Muscle of leg (tissue), 11 donors: ENCODE results near the gene SDHAF4. TPM values are rescaled to one million over a fixed set of nuclear protein-coding genes. Genes with fewer than 3 reads are reported as not detected.
"Not testable (repeated sequence)": the region's sequence is repeated elsewhere in the genome, so short reads cannot be mapped to it uniquely, and the experiment has no call there.

Experiments
- DNase-seq: peaks from one replicate; pipeline ENCODE4 v3.0.0; 2013
- H3K27ac ChIP-seq: one replicate; pipeline ENCODE4 v1.5.1; 2013; ENCODE audit warnings: mild to moderate bottlenecking, low read length, control low read depth
- H3K27me3 ChIP-seq: one replicate; pipeline ENCODE4 v1.6.1; 2013; ENCODE audit warnings: low read length; ENCODE audit not compliant: control insufficient read depth, insufficient read depth
- H3K36me3 ChIP-seq: one replicate; pipeline ENCODE4 v1.6.1; 2013; ENCODE audit warnings: low read length; ENCODE audit not compliant: control insufficient read depth, insufficient read depth
- H3K4me1 ChIP-seq: one replicate; pipeline ENCODE4 v1.6.1; 2013; ENCODE audit warnings: low read length; ENCODE audit not compliant: control insufficient read depth, insufficient read depth
- H3K4me3 ChIP-seq: one replicate; pipeline ENCODE4 v1.5.1; 2013; ENCODE audit warnings: low read length, control low read depth
- H3K9me3 ChIP-seq: replicated peaks from 2 replicates; pipeline ENCODE4 v1.6.1; 2013; ENCODE audit warnings: low read depth, low read length; ENCODE audit not compliant: control insufficient read depth
- WGBS: methylation state at CpG from one replicate; pipeline ENCODE4 v1.1.5; 2013; ENCODE audit warnings: missing lambda C conversion rate; ENCODE audit not compliant: insufficient coverage; 5-methylcytosine and 5-hydroxymethylcytosine counted together
- polyA plus RNA-seq, 8 donors: library from polyadenylated mRNA; unstranded; fragments of 120-200 nt; gene quantifications; one replicate each; pipeline versions ENCODE4 v1.2.1 to v1.2.3, GENCODE V29; 2013; ENCODE audit warnings: inconsistent platforms in 1 of 8, low replicate concordance in 1 of 8; ENCODE audit not compliant: insufficient read length in 8 of 8, insufficient read depth in 1 of 8
- total RNA-seq: library from RNA; stranded (reverse); fragments of 120-200 nt; gene quantifications from one replicate; pipeline ENCODE4 v1.2.4, GENCODE V29; 2013

SDHAF4 gene
- total and polyA plus RNA-seq, 9 donors: 11.9 to 23.7 (median 14.8) TPM

- Histone ChIP-seq H3K4me3 (no peak overlapping the region), H3K27me3 (no peaks in the 10 kb centered on the region), H3K4me1 (no peaks in the 10 kb centered on the region), H3K36me3 (peaks cover 35% of the 10 kb centered on the region), H3K27ac (no peak overlapping the region), H3K9me3 (no peaks in the 10 kb centered on the region)
- no peak for DNase-seq
- WGBS: no CpG with 5 or more reads among the region's 1 CpG
Measured at GRCh38 chr6:70586114-70586513, 19.4 kb downstream of the SDHAF4 start.

GRCh38 chr6:70590400-70590799 is 23.7 kb downstream of the SDHAF4 start:
- Histone ChIP-seq H3K27me3 (no peaks in the 10 kb centered on the region), H3K27ac (no peak overlapping the region), H3K4me1 (no peaks in the 10 kb centered on the region), H3K9me3 (no peaks in the 10 kb centered on the region), H3K36me3 (peaks cover 12% of the 10 kb centered on the region), H3K4me3 (no peak overlapping the region)
- DNase-seq: no peak

GRCh38 chr6:70592391-70593117 is 25.8 kb downstream of the SDHAF4 start:
- DNase-seq: no peak
- Histone ChIP-seq H3K9me3 (no peaks in the 10 kb centered on the region), H3K4me1 (no peaks in the 10 kb centered on the region), H3K27me3 (no peaks in the 10 kb centered on the region), H3K36me3 (peaks cover 5% of the 10 kb centered on the region), H3K27ac (no peak overlapping the region), H3K4me3 (no peak overlapping the region)
- WGBS: 71% methylated on average over 4 of the region's 5 CpGs

GRCh38 chr6:70593118-70593486 is 26.4 kb downstream of the SDHAF4 start:
- Histone ChIP-seq H3K27ac (no peak overlapping the region), H3K4me1 (no peaks in the 10 kb centered on the region), H3K9me3 (no peaks in the 10 kb centered on the region), H3K27me3 (no peaks in the 10 kb centered on the region), H3K4me3 (no peak overlapping the region), H3K36me3 (peaks cover 5% of the 10 kb centered on the region)
- no peak for DNase-seq
- 98% methylated on average over 3 of the region's 3 CpGs for WGBS

- Histone ChIP-seq H3K4me1 (no peaks in the 10 kb centered on the region), H3K27ac (no peak overlapping the region), H3K36me3 (no peaks in the 10 kb centered on the region), H3K9me3 (peaks cover 2% of the 10 kb centered on the region), H3K4me3 (no peak overlapping the region), H3K27me3 (no peaks in the 10 kb centered on the region)
- DNase-seq: no peak
- 86% methylated on average over 4 of the region's 4 CpGs for WGBS
Measured at GRCh38 chr6:70599187-70599586, 32.5 kb downstream of the SDHAF4 start.

- Histone ChIP-seq H3K9me3 (peaks cover 2% of the 10 kb centered on the region), H3K27ac (no peak overlapping the region), H3K4me3 (no peak overlapping the region), H3K36me3 (no peaks in the 10 kb centered on the region), H3K4me1 (no peaks in the 10 kb centered on the region), H3K27me3 (no peaks in the 10 kb centered on the region)
- WGBS: 67% methylated on average over 2 of the region's 3 CpGs
- DNase-seq: no peak
Measured at GRCh38 chr6:70601014-70601413, 34.3 kb downstream of the SDHAF4 start.

GRCh38 chr6:70604254-70604653 is 37.5 kb downstream of the SDHAF4 start:
- DNase-seq: no peak
- Histone ChIP-seq H3K36me3 (no peaks in the 10 kb centered on the region), H3K27ac (no peak overlapping the region), H3K9me3 (peaks cover 2% of the 10 kb centered on the region), H3K4me3 (no peak overlapping the region), H3K4me1 (no peaks in the 10 kb centered on the region), H3K27me3 (no peaks in the 10 kb centered on the region)
- 94% methylated on average over 6 of the region's 6 CpGs for WGBS

- H3K36me3 ChIP-seq, H3K9me3 ChIP-seq, DNase-seq, H3K4me3 ChIP-seq, H3K27ac ChIP-seq, H3K27me3 ChIP-seq, H3K4me1 ChIP-seq: not testable (repeated sequence)
- WGBS: no CpG with 5 or more reads among the region's 2 CpGs
Measured at GRCh38 chr6:70607371-70607770, 40.6 kb downstream of the SDHAF4 start.

- not testable (repeated sequence) for H3K4me1 ChIP-seq, H3K27ac ChIP-seq, DNase-seq, H3K4me3 ChIP-seq, H3K9me3 ChIP-seq, H3K36me3 ChIP-seq, H3K27me3 ChIP-seq
- WGBS: no CpG with 5 or more reads among the region's 13 CpGs
Measured at GRCh38 chr6:70609181-70609580, 42.5 kb downstream of the SDHAF4 start.

GRCh38 chr6:70616728-70617260 is 50.1 kb downstream of the SDHAF4 start:
- Histone ChIP-seq H3K4me1 (no peaks in the 10 kb centered on the region), H3K4me3 (no peak overlapping the region), H3K27me3 (no peaks in the 10 kb centered on the region), H3K36me3 (no peaks in the 10 kb centered on the region), H3K9me3 (no peaks in the 10 kb centered on the region), H3K27ac (no peak overlapping the region)
- 80% methylated on average over 2 of the region's 3 CpGs for WGBS
- no peak for DNase-seq

GRCh38 chr6:70620746-70621145 is 54.0 kb downstream of the SDHAF4 start:
- no peaks in the 10 kb centered on the region for H3K36me3 ChIP-seq
- H3K9me3 ChIP-seq: no peaks in the 10 kb centered on the region
- no peaks in the 10 kb centered on the region for H3K4me1 ChIP-seq
- H3K4me3 ChIP-seq: no peak overlapping the region
- WGBS: no CpG with 5 or more reads among the region's 1 CpG
- no peak overlapping the region for H3K27ac ChIP-seq
- DNase-seq: no peak
- no peaks in the 10 kb centered on the region for H3K27me3 ChIP-seq
